OCI-LY7 (cell line): ENCODE measurements around the gene C4B. TPM values are rescaled to one million over a fixed set of nuclear protein-coding genes. Genes with fewer than 3 reads are reported as not detected.
"Not testable (repeated sequence)": the region's sequence is repeated elsewhere in the genome, so short reads cannot be mapped to it uniquely, and the experiment has no call there.

ENCODE experiments used
- BruUV-seq: library from RNA; stranded (reverse); fragments of 400-500 nt; replicated peaks from 2 replicates; lab custom pipeline; 2021; lab: Mats Ljungman, UMichigan
- CTCF ChIA-PET: fragments of 300-600 bp; sonication (Branson Sonifier 250); formaldehyde crosslinking; loops from one replicate; lab custom pipeline; 2022; ENCODE audit warnings: antibody characterized with exemption; ENCODE audit not compliant: unreplicated experiment; lab: Charles Lee
- POLR2A ChIA-PET: fragments of 300-600 bp; sonication (Branson Sonifier 250); formaldehyde crosslinking; loops from one replicate; lab custom pipeline; 2022; ENCODE audit warnings: antibody characterized with exemption; lab: Charles Lee
- DNase-seq: peaks from one replicate; pipeline ENCODE4 v3.0.0-alpha.2; 2015; ENCODE audit warnings: low spot score
- H2AFZ ChIP-seq: fragments of 200-600 bp; sonication (generic), shearing (Covaris generic); 2 replicates; pipeline ENCODE4 v1.6.1; 2014; ENCODE audit warnings: mild to moderate bottlenecking, antibody characterized with exemption, low read length, moderate library complexity
- H3K27ac ChIP-seq: fragments of 200-600 bp; sonication (generic); 2 replicates; pipeline ENCODE4 v1.5.1; 2014; ENCODE audit warnings: mixed run types, low read depth, mild to moderate bottlenecking, moderate library complexity, low read length, inconsistent platforms; ENCODE audit not compliant: poor library complexity, severe bottlenecking
- H3K36me3 ChIP-seq: fragments of 200-600 bp; sonication (generic); 2 replicates; pipeline ENCODE4 v1.6.1; 2014; ENCODE audit warnings: mild to moderate bottlenecking, antibody characterized with exemption, low read length, moderate library complexity, mixed read lengths; ENCODE audit not compliant: insufficient read depth
- H3K4me1 ChIP-seq: fragments of 200-600 bp; sonication (generic); 2 replicates; pipeline ENCODE4 v1.5.1; 2014; ENCODE audit warnings: mild to moderate bottlenecking, low read length; ENCODE audit not compliant: insufficient read depth, poor library complexity, severe bottlenecking
- H3K4me2 ChIP-seq: fragments of 200-600 bp; sonication (generic); 2 replicates; pipeline ENCODE4 v1.6.1; 2014; ENCODE audit warnings: mild to moderate bottlenecking, low read length
- H3K4me3 ChIP-seq: fragments of 200-600 bp; sonication (generic); 2 replicates; pipeline ENCODE4 v1.5.1; 2014; ENCODE audit warnings: mild to moderate bottlenecking, low read depth, low read length; ENCODE audit not compliant: poor library complexity, severe bottlenecking
- H3K79me2 ChIP-seq: fragments of 200-600 bp; sonication (generic); 2 replicates; pipeline ENCODE4 v1.6.1; 2016; ENCODE audit warnings: low read depth, mild to moderate bottlenecking, low read length, moderate library complexity, mixed read lengths; ENCODE audit not compliant: insufficient read depth
- H3K9me2 ChIP-seq: fragments of 200-600 bp; sonication (generic); 2 replicates; pipeline ENCODE4 v1.6.1; 2016; ENCODE audit warnings: mild to moderate bottlenecking, low read length, mixed read lengths; ENCODE audit not compliant: insufficient read depth
- H3K9me3 ChIP-seq: fragments of 200-600 bp; sonication (generic); 2 replicates; pipeline ENCODE4 v1.6.1; 2014; ENCODE audit warnings: mild to moderate bottlenecking, mixed run types, low read length, mixed read lengths
- H4K20me1 ChIP-seq: fragments of 200-600 bp; sonication (generic); 2 replicates; pipeline ENCODE4 v1.6.1; 2014; ENCODE audit warnings: mild to moderate bottlenecking, antibody characterized with exemption, low read length, moderate library complexity, mixed read lengths; ENCODE audit not compliant: insufficient read depth
- EZH2phosphoT487 ChIP-seq: fragments of 200-600 bp; sonication (generic); IDR thresholded peaks from 2 replicates; pipeline ENCODE4 v1.6.1; 2018; ENCODE audit warnings: low read depth, borderline replicate concordance, mild to moderate bottlenecking, mixed run types, antibody characterized with exemption, low read length, moderate library complexity, mixed read lengths
- intact Hi-C: fragments of 100-400 bp; cut with micrococcal nuclease; formaldehyde crosslinking; loops from one replicate; pipeline ENCODE4 v1.10.0; 2022; ENCODE audit not compliant: unreplicated experiment
- total RNA-seq, 2 experiments: library from RNA; depleted of rRNA in 1 of 2; stranded (reverse); fragments of >200 nt in 1 of 2; shearing (Covaris generic) in 1 of 2; gene quantifications; 2 replicates each; pipeline ENCODE4 v1.2.3, GENCODE V29; 2014 to 2022
- TF ChIP-seq, protein P1 (sequence below): fragments of 200-600 bp; sonication (generic); conservative IDR thresholded peaks from 2 replicates; pipeline ENCODE4 v1.5.1; 2014; ENCODE audit warnings: mild to moderate bottlenecking, antibody characterized with exemption, low read length, moderate library complexity, mixed read lengths

The C4B gene
- total RNA-seq, 2 experiments from 2014 or later, result 2.9 to 3.7 TPM

DNA sequence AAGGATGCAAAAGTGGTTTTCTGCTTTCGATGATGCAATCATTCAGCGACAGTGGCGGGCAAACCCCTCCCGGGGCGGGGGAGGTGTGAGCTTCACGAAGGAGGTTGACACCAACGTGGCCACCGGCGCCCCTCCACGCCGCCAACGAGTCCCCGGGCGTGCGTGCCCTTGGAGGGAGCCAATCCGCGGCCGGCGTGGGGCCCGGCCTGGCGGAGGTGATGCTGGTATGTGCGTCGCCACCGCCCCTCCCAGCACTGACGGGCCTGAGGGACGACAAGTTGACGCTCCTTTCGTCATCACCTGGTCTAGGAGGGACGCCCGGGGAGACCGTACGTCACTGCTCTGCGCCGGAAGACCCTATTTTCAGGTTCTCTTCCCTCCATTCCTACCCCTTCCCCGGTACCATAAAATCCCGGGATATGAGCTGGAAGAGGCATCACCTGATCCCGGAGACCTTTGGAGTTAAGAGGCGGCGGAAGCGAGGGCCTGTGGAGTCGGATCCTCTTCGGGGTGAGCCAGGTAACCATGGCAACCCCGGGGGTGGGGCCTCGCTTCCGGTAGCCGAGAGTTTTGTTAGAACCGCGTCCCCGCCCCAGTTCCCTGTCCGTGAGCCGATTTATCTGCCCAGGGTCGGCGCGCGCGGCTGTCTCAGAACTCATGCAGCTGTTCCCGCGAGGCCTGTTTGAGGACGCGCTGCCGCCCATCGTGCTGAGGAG, 42.4 kb upstream of the C4B start, which contains the start of gene DXO:
Gene DXO, minus strand, starts transcription at position 146 of the 716 bp plus-strand sequence. CDS start 463 bp downstream, outside the sequence.
- intact Hi-C loops, result loop anchor here (1.0 kb wide), 1 partner anchor 13 kb away; the partner anchor contains the start of gene SKIC2
- H3K79me2 ChIP-seq, result peaks cover 18% of the 10 kb centered on the region; the same call in 1 of the 2 replicates
- no peaks in the 10 kb centered on the region for H4K20me1 ChIP-seq
- POLR2A ChIA-PET, result interaction anchor here (0.6 to 3.7 kb wide), 3 partner anchors 14 to 310 kb away, joined by 3 to 26 read pairs (median 4); partner anchors contain the start of genes NELFE and SKIC2
- no peaks in the 10 kb centered on the region for H3K9me2 ChIP-seq
- peak; percentile 99 for DNase-seq
- peaks cover 37% of the 10 kb centered on the region for H3K36me3 ChIP-seq
- H3K27ac ChIP-seq, result peak within 1 kb of the TSS; percentile 70
- peak within 1 kb of the TSS; percentile 82 for H3K4me3 ChIP-seq
- no peaks in the 10 kb centered on the region for H3K9me3 ChIP-seq
- TF ChIP-seq, protein P1, sequence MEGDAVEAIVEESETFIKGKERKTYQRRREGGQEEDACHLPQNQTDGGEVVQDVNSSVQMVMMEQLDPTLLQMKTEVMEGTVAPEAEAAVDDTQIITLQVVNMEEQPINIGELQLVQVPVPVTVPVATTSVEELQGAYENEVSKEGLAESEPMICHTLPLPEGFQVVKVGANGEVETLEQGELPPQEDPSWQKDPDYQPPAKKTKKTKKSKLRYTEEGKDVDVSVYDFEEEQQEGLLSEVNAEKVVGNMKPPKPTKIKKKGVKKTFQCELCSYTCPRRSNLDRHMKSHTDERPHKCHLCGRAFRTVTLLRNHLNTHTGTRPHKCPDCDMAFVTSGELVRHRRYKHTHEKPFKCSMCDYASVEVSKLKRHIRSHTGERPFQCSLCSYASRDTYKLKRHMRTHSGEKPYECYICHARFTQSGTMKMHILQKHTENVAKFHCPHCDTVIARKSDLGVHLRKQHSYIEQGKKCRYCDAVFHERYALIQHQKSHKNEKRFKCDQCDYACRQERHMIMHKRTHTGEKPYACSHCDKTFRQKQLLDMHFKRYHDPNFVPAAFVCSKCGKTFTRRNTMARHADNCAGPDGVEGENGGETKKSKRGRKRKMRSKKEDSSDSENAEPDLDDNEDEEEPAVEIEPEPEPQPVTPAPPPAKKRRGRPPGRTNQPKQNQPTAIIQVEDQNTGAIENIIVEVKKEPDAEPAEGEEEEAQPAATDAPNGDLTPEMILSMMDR, result no peak
- no peak for TF ChIP-seq EZH2phosphoT487
- peaks cover 25% of the 10 kb centered on the region for H3K4me1 ChIP-seq
- H2AFZ ChIP-seq, result peak within 1 kb of the TSS; percentile 71; the same call in 1 of the 2 replicates
- no TSS peak for BruUV-seq
- peak within 1 kb of the TSS; percentile 98 for H3K4me2 ChIP-seq
- CTCF ChIA-PET, result interaction anchor here (0.6 to 1.0 kb wide), 2 partner anchors 49 to 82 kb away, joined by 3 to 4 read pairs; no protein-coding TSS in a partner anchor

DNA sequence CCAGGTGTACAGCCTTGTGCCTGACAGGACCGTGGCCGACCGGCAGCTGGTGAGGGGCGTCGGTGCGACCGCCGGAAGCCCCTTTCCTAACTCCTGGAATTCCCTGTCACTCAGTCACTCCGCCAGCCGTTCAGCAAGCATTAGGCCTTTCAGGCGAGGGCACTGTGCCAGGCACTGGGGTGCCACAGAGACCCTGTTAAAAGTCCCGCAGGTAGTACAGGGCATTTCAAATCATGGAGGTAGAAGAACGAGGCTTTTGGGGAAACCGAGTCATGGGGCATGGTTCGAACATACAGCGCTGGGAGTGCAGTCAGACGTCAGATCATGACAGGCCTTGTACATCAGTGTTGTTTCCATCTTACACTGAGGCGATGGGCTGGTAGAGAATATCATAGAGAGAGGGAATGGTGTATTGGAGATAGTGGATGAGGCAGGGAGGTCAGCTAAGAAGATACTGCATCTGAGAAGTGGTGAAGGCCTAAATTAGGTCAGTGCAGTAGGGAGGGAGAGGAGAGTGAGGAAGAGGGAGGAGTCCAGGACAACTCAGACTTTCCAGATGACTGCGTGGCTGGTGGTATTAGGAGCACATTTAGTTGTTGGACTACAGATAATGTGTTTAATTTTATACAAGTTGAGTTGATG, 41.8 kb upstream of the C4B start:
- POLR2A ChIA-PET, result interaction anchor here (0.6 to 3.7 kb wide), 2 partner anchors 14 to 120 kb away, joined by 3 to 26 read pairs; partner anchors contain the start of genes NELFE and SKIC2

GRCh38 chr6:31976065-31976464, 38.5 kb upstream of the C4B start:
- H3K36me3 ChIP-seq, H3K9me2 ChIP-seq, intact Hi-C loops, H4K20me1 ChIP-seq, CTCF ChIA-PET, H2AFZ ChIP-seq, H3K9me3 ChIP-seq, H3K4me2 ChIP-seq, BruUV-seq, H3K27ac ChIP-seq, POLR2A ChIA-PET, H3K4me3 ChIP-seq, DNase-seq: not testable (repeated sequence)
- Histone ChIP-seq H3K4me1 (peaks cover 16% of the 10 kb centered on the region), H3K79me2 (peaks cover 16% of the 10 kb centered on the region; the same call in 1 of the 2 replicates)

More for the DNA sequence above, 41.8 kb upstream of the C4B start:
- peaks cover 25% of the 10 kb centered on the region for H3K4me1 ChIP-seq
- peak overlapping the region; percentile 71; the same call in 1 of the 2 replicates for H2AFZ ChIP-seq
- H3K9me2 ChIP-seq, result no peaks in the 10 kb centered on the region
- no TSS peak for BruUV-seq
- H3K79me2 ChIP-seq, result peaks cover 18% of the 10 kb centered on the region; the same call in 1 of the 2 replicates
- H3K9me3 ChIP-seq, result no peaks in the 10 kb centered on the region
- no peak for DNase-seq
- no peak for TF ChIP-seq EZH2phosphoT487
- TF ChIP-seq, protein P1, result no peak
- H3K27ac ChIP-seq, result peak overlapping the region; percentile 70
- H3K4me3 ChIP-seq, result peak overlapping the region; percentile 82
- intact Hi-C loops, result loop anchor here (1.0 kb wide), 1 partner anchor 14 kb away; the partner anchor contains the start of gene SKIC2
- H3K4me2 ChIP-seq, result peak overlapping the region; percentile 98
- H4K20me1 ChIP-seq, result no peaks in the 10 kb centered on the region
- peaks cover 30% of the 10 kb centered on the region for H3K36me3 ChIP-seq
- CTCF ChIA-PET, result no interaction called here
